HCT116 (cell line): ENCODE measurements around the gene GGT6. TPM values are rescaled to one million over a fixed set of nuclear protein-coding genes. Genes with fewer than 3 reads are reported as not detected.
A peak's percentile ranks its signal among the peaks of the same experiment; 100 is the strongest.

Experiments used
- ATAC-seq: fragments of 200-7000 bp; cut with Tn5 transposase; 2 replicates; pipeline ENCODE4 v1.9.1; 2020; ENCODE audit warnings: mild to moderate bottlenecking, moderate library complexity
- BruUV-seq: library from RNA; stranded (reverse); fragments of 400-500 nt; replicated peaks from 2 replicates; lab custom pipeline; 2021; lab: Mats Ljungman, UMichigan
- CTCF ChIA-PET: fragments of 300-600 bp; sonication (Branson Sonifier 250); formaldehyde crosslinking; loops from one replicate; lab custom pipeline; 2021; ENCODE audit warnings: antibody characterized with exemption; lab: Charles Lee
- POLR2A ChIA-PET: fragments of 300-600, 350-600 bp; sonication (Branson Sonifier 250); formaldehyde crosslinking; loops from one replicate; lab custom pipeline; 2021; ENCODE audit warnings: antibody characterized with exemption; lab: Charles Lee
- RAD21 ChIA-PET, 2 experiments: fragments of 300-600 bp; sonication (Branson Sonifier 250); formaldehyde crosslinking; loops; one replicate each; lab custom pipeline; 2023; ENCODE audit warnings: low total read pairs in 2 of 2; ENCODE audit not compliant: uncharacterized antibody in 2 of 2, unreplicated experiment in 2 of 2, low non-redundant PET in 1 of 2; lab: Charles Lee
- DNase-seq: peaks from one replicate; pipeline ENCODE4 v3.0.0-alpha.2; 2010; ENCODE audit warnings: low read depth, low spot score
- H2AFZ ChIP-seq: fragments of 200-600 bp; shearing (Covaris generic), sonication (generic); 2 replicates; pipeline ENCODE4 v1.6.1; 2017; ENCODE audit warnings: low read depth, mixed run types, mixed read lengths, antibody characterized with exemption, low read length; ENCODE audit not compliant: poor library complexity, severe bottlenecking
- H3K27ac ChIP-seq: 2 replicates; pipeline ENCODE4 v1.5.1; 2012; ENCODE audit warnings: low read depth, low read length
- H3K27me3 ChIP-seq: fragments of 200-600 bp; sonication (generic); 2 replicates; pipeline ENCODE4 v1.6.1; 2016; ENCODE audit warnings: mixed run types, low read length, mixed read lengths; ENCODE audit not compliant: insufficient read depth
- H3K36me3 ChIP-seq, 2 experiments: fragments of 200-500 bp in 1 of 2; fragments of 200-600 bp in 1 of 2; sonication (Bioruptor generic) in 1 of 2; sonication (generic) in 1 of 2; 2 replicates each; pipeline versions ENCODE4 v1.5.1 to v1.6.1; 2014 to 2016; ENCODE audit warnings: low read length in 2 of 2, inconsistent platforms in 1 of 2, mixed read lengths in 1 of 2, mixed run types in 1 of 2; ENCODE audit not compliant: insufficient read depth in 2 of 2, control insufficient read depth in 1 of 2
- H3K4me1 ChIP-seq, 2 experiments: fragments of 200-600 bp in 1 of 2; sonication (generic) in 1 of 2; 2 replicates each; pipeline versions ENCODE4 v1.5.1 to v1.6.1; 2012 to 2017; ENCODE audit warnings: low read length in 2 of 2, inconsistent platforms in 1 of 2, mild to moderate bottlenecking in 1 of 2, mixed read lengths in 1 of 2, mixed run types in 1 of 2, moderate library complexity in 1 of 2; ENCODE audit not compliant: insufficient read depth in 2 of 2, control insufficient read depth in 1 of 2
- H3K4me2 ChIP-seq: fragments of 200-600 bp; sonication (generic); 2 replicates; pipeline ENCODE4 v1.6.1; 2017; ENCODE audit warnings: mixed run types, low read length, mixed read lengths
- H3K4me3 ChIP-seq, 2 experiments: fragments of 200-600 bp in 1 of 2; sonication (generic) in 1 of 2; replicated peaks in 1 of 2; 2 replicates each; pipeline ENCODE4 v1.5.1; 2011 to 2016; ENCODE audit warnings: low read length in 2 of 2, control low read depth in 1 of 2, low read depth in 1 of 2, mild to moderate bottlenecking in 1 of 2, mixed read lengths in 1 of 2, mixed run types in 1 of 2
- H3K79me2 ChIP-seq: fragments of 200-600 bp; sonication (generic); 2 replicates; pipeline ENCODE4 v1.6.1; 2017; ENCODE audit warnings: mild to moderate bottlenecking, mixed run types, low read length, moderate library complexity, mixed read lengths; ENCODE audit not compliant: insufficient read depth
- H3K9ac ChIP-seq: fragments of 200-600 bp; sonication (generic); 2 replicates; pipeline ENCODE4 v1.6.1; 2016; ENCODE audit warnings: low read length, mixed read lengths
- H3K9me2 ChIP-seq: fragments of 200-600 bp; sonication (generic), shearing (Covaris generic); 2 replicates; pipeline ENCODE4 v1.6.1; 2017; ENCODE audit warnings: mixed run types, mild to moderate bottlenecking, moderate library complexity; ENCODE audit not compliant: insufficient read depth
- H3K9me3 ChIP-seq, 2 experiments: fragments of 200-500 bp in 1 of 2; fragments of 200-600 bp in 1 of 2; sonication (Bioruptor generic) in 1 of 2; sonication (generic) in 1 of 2; 2 replicates each; pipeline ENCODE4 v1.6.1; 2014 to 2017; ENCODE audit warnings: low read length in 2 of 2, mixed read lengths in 2 of 2, inconsistent platforms in 1 of 2, low read depth in 1 of 2, mild to moderate bottlenecking in 1 of 2, mixed run types in 1 of 2, moderate library complexity in 1 of 2; ENCODE audit not compliant: control insufficient read depth in 1 of 2, insufficient read depth in 1 of 2
- H4K20me1 ChIP-seq: fragments of 200-600 bp; sonication (generic), shearing (Covaris generic); 2 replicates; pipeline ENCODE4 v1.6.1; 2017; ENCODE audit warnings: mixed run types, mild to moderate bottlenecking, moderate library complexity; ENCODE audit not compliant: insufficient read depth
- CBX3 ChIP-seq: IDR thresholded peaks from 2 replicates; pipeline ENCODE4 v1.6.1; 2012; ENCODE audit warnings: low read depth
- CEBPB ChIP-seq: IDR thresholded peaks from 2 replicates; pipeline ENCODE4 v1.6.1; 2012; ENCODE audit warnings: low read depth
- ELF1 ChIP-seq: IDR thresholded peaks from 2 replicates; pipeline ENCODE4 v1.6.1; 2012; ENCODE audit warnings: low read depth, borderline replicate concordance
- JUND ChIP-seq: IDR thresholded peaks from 2 replicates; pipeline ENCODE4 v1.6.1; 2012
- POLR2A ChIP-seq: IDR thresholded peaks from 2 replicates; pipeline ENCODE4 v1.7.0; 2011; ENCODE audit warnings: borderline replicate concordance; ENCODE audit not compliant: insufficient read depth, insufficient read length; ENCODE audit errors: extremely low read depth
- POLR2AphosphoS5 ChIP-seq: IDR thresholded peaks from 2 replicates; pipeline ENCODE4 v1.6.1; 2011; ENCODE audit warnings: mild to moderate bottlenecking, low read depth, low read length, moderate library complexity
- RAD21 ChIP-seq: IDR thresholded peaks from 2 replicates; pipeline ENCODE4 v1.6.1; 2012; ENCODE audit warnings: low read depth, mild to moderate bottlenecking
- SIN3A ChIP-seq: IDR thresholded peaks from 2 replicates; pipeline ENCODE4 v1.6.1; 2012; ENCODE audit warnings: low read depth
- SP1 ChIP-seq: IDR thresholded peaks from 2 replicates; pipeline ENCODE4 v1.6.1; 2012; ENCODE audit warnings: low read depth
- SRF ChIP-seq: IDR thresholded peaks from 2 replicates; pipeline ENCODE4 v1.6.1; 2012; ENCODE audit warnings: low read depth
- TCF7L2 ChIP-seq: IDR thresholded peaks from 2 replicates; pipeline ENCODE4 v1.7.0; 2011; ENCODE audit warnings: borderline replicate concordance, inconsistent platforms; ENCODE audit not compliant: insufficient read depth, insufficient read length; ENCODE audit errors: extremely low read depth
- YY1 ChIP-seq: IDR thresholded peaks from 2 replicates; pipeline ENCODE4 v1.6.1; 2011; ENCODE audit warnings: low read length, low read depth, moderate library complexity, mild to moderate bottlenecking; ENCODE audit not compliant: insufficient replicate concordance; ENCODE audit errors: extremely low read depth
- intact Hi-C: fragments of 100-400 bp; cut with micrococcal nuclease; formaldehyde crosslinking; loops from 2 replicates; pipeline ENCODE4 v1.10.0; 2022
- total RNA-seq: library from RNA; stranded (reverse); gene quantifications from one replicate; pipeline ENCODE4 v1.2.1, GENCODE V29; 2021; ENCODE audit not compliant: unreplicated experiment
- TF ChIP-seq, protein P1 (sequence below), 3 experiments: fragments of 200-600 bp in 1 of 3; sonication (generic) in 1 of 3; IDR thresholded peaks in 2 of 3; conservative IDR thresholded peaks in 1 of 3; 2 replicates each; pipeline ENCODE4 v1.5.1; 2012 to 2017; ENCODE audit warnings: low read depth in 2 of 3, low read length in 2 of 3, antibody characterized with exemption in 1 of 3, borderline replicate concordance in 1 of 3, control low read depth in 1 of 3, mild to moderate bottlenecking in 1 of 3, mixed read lengths in 1 of 3, mixed run types in 1 of 3, moderate library complexity in 1 of 3; ENCODE audit not compliant: insufficient read depth in 1 of 3
- TF ChIP-seq, protein P2 (sequence below): IDR thresholded peaks from 2 replicates; pipeline ENCODE4 v1.6.1; 2012; ENCODE audit warnings: low read depth
- TF ChIP-seq, protein P3 (sequence below): IDR thresholded peaks from 2 replicates; pipeline ENCODE4 v1.6.1; 2012

The GGT6 gene
- total RNA-seq, 1 experiment from 2014 or later = 0.10 TPM

DNA sequence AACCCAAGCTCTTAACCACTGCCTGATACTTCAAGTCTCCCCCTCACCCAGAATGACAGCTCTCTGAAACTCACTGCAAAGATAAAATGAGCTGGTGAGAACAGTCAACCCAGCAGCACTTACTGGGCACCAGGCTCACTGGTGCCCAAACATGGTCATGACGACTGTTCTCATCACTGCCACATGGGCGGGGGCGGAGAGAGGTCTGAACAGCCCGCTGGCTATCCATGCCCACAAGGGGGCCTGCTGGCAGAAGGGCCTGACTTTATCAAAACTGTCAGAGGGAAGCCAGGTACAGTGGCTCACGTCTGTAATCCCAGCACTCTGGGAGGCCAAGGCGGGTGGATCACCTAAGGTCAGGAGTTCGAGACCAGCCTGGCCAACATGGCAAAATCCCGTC is 9.2 kb downstream of the GGT6 start:
- intact Hi-C loops = no loop called here
- TF ChIP-seq, protein P1, sequence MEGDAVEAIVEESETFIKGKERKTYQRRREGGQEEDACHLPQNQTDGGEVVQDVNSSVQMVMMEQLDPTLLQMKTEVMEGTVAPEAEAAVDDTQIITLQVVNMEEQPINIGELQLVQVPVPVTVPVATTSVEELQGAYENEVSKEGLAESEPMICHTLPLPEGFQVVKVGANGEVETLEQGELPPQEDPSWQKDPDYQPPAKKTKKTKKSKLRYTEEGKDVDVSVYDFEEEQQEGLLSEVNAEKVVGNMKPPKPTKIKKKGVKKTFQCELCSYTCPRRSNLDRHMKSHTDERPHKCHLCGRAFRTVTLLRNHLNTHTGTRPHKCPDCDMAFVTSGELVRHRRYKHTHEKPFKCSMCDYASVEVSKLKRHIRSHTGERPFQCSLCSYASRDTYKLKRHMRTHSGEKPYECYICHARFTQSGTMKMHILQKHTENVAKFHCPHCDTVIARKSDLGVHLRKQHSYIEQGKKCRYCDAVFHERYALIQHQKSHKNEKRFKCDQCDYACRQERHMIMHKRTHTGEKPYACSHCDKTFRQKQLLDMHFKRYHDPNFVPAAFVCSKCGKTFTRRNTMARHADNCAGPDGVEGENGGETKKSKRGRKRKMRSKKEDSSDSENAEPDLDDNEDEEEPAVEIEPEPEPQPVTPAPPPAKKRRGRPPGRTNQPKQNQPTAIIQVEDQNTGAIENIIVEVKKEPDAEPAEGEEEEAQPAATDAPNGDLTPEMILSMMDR (IDR thresholded peaks at IDR 0.05 in 2 of 3, conservative IDR thresholded peaks at IDR 0.05 in 1 of 3; ENCODE audit: borderline replicate concordance in 1 of 3, insufficient read depth in 1 of 3, low read depth in 2 of 3, low read length in 2 of 3) = peak in 2 of 3 experiments; percentile 47 to 49; a peak in 4 of 6 replicates
- TF ChIP-seq ELF1 = no peak
- TF ChIP-seq, all 23 proteins: peak for 1
- ATAC-seq (peak; percentile 65), DNase-seq (no peak)
- peaks cover 3% of the 10 kb centered on the region; the same call in 1 of the 2 replicates for H4K20me1 ChIP-seq
- no peak overlapping the region for H3K4me2 ChIP-seq
- ChIA-PET CTCF (interaction anchor here (1.1 kb wide), 1 partner anchor 16 kb away, joined by 3 read pairs; no protein-coding TSS in a partner anchor), RAD21 (no interaction called here), POLR2A (no interaction called here)
- BruUV-seq = no TSS peak
- peaks cover 90% of the 10 kb centered on the region for H3K79me2 ChIP-seq
- peaks cover 6 to 22% of the 10 kb centered on the region in 2 experiments; a peak in 3 of 4 replicates for H3K4me1 ChIP-seq
- no peak overlapping the region for H3K4me3 ChIP-seq
- peaks cover 36 to 82% of the 10 kb centered on the region in 2 experiments for H3K36me3 ChIP-seq
- no peak overlapping the region for H2AFZ ChIP-seq
- no peaks in the 10 kb centered on the region for H3K27me3 ChIP-seq
- no peak overlapping the region for H3K9ac ChIP-seq
- H3K9me2 ChIP-seq = no peaks in the 10 kb centered on the region
- no peaks in the 10 kb centered on the region for H3K9me3 ChIP-seq
- H3K27ac ChIP-seq = no peak overlapping the region

DNA sequence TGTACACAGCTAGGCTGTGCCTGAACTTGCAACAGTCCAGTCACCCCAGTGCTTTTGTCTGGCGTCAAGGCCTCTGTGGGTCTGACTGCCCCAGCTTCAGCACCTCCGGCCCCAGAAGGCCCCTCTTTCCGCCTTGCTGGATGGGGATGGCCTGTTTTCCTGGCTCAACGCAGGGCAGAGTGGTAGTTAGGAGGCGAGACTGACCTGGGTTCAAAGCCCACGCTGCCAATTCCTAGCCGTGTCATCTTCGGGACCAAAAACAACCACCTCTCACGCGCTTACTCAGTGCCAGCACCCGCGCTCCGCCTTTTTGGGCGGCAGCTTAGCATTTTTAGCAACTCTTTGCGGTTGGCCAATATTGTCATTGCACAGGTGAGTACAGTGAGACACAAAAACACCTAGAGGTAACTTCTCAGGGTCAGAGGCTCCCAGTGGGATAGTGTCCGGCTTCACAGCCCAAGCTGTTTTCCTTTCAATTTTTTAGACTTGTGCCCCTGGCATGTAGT is 9.8 kb downstream of the GGT6 start:
- no peak for ATAC-seq
- intact Hi-C loops = no loop called here
- H3K4me2 ChIP-seq = no peak overlapping the region
- no peak overlapping the region for H2AFZ ChIP-seq
- no peaks in the 10 kb centered on the region for H3K27me3 ChIP-seq
- no peak overlapping the region for H3K9ac ChIP-seq
- RAD21 ChIA-PET = no interaction called here
- DNase-seq = no peak
- H3K27ac ChIP-seq = no peak overlapping the region
- no TSS peak for BruUV-seq
- peaks cover 90% of the 10 kb centered on the region for H3K79me2 ChIP-seq
- POLR2A ChIA-PET = no interaction called here
- CTCF ChIA-PET = interaction anchor here (1.1 kb wide), 1 partner anchor 16 kb away, joined by 3 read pairs; no protein-coding TSS in a partner anchor
- peaks cover 3% of the 10 kb centered on the region; the same call in 1 of the 2 replicates for H4K20me1 ChIP-seq
- no peaks in the 10 kb centered on the region for H3K9me3 ChIP-seq
- no peaks in the 10 kb centered on the region for H3K9me2 ChIP-seq
- peaks cover 6 to 16% of the 10 kb centered on the region in 2 experiments; a peak in 2 of 4 replicates for H3K4me1 ChIP-seq
- H3K4me3 ChIP-seq = no peak overlapping the region
- H3K36me3 ChIP-seq = peaks cover 39 to 84% of the 10 kb centered on the region in 2 experiments
- no peak for TF ChIP-seq SIN3A
- TF ChIP-seq YY1 = no peak
- no peak for TF ChIP-seq POLR2AphosphoS5
- TF ChIP-seq, protein P2, sequence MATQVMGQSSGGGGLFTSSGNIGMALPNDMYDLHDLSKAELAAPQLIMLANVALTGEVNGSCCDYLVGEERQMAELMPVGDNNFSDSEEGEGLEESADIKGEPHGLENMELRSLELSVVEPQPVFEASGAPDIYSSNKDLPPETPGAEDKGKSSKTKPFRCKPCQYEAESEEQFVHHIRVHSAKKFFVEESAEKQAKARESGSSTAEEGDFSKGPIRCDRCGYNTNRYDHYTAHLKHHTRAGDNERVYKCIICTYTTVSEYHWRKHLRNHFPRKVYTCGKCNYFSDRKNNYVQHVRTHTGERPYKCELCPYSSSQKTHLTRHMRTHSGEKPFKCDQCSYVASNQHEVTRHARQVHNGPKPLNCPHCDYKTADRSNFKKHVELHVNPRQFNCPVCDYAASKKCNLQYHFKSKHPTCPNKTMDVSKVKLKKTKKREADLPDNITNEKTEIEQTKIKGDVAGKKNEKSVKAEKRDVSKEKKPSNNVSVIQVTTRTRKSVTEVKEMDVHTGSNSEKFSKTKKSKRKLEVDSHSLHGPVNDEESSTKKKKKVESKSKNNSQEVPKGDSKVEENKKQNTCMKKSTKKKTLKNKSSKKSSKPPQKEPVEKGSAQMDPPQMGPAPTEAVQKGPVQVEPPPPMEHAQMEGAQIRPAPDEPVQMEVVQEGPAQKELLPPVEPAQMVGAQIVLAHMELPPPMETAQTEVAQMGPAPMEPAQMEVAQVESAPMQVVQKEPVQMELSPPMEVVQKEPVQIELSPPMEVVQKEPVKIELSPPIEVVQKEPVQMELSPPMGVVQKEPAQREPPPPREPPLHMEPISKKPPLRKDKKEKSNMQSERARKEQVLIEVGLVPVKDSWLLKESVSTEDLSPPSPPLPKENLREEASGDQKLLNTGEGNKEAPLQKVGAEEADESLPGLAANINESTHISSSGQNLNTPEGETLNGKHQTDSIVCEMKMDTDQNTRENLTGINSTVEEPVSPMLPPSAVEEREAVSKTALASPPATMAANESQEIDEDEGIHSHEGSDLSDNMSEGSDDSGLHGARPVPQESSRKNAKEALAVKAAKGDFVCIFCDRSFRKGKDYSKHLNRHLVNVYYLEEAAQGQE = no peak
- TF ChIP-seq TCF7L2 = no peak
- TF ChIP-seq POLR2A = no peak
- no peak for TF ChIP-seq CEBPB
- TF ChIP-seq, protein P3, sequence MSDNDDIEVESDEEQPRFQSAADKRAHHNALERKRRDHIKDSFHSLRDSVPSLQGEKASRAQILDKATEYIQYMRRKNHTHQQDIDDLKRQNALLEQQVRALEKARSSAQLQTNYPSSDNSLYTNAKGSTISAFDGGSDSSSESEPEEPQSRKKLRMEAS = no peak
- no peak for TF ChIP-seq SRF
- TF ChIP-seq SP1 = no peak
- no peak for TF ChIP-seq JUND
- TF ChIP-seq RAD21 = no peak
- no peak for TF ChIP-seq CBX3
- no peak for TF ChIP-seq ELF1
